ENCODE measurements around the gene NDRG3. TPM values are rescaled to one million over a fixed set of nuclear protein-coding genes. Genes with fewer than 3 reads are reported as not detected.

Gene NDRG3
- polyA plus RNA-seq, 1 of the 3 experiments (the other 2 are of a cell fraction), result 20.5 TPM

- Histone ChIP-seq H2AFZ (ENCODE audit: low read depth) (no peak overlapping the region), H3K36me3 (replicated peaks in 1 of 2; ENCODE audit: control insufficient read depth in 1 of 2, insufficient read depth in 2 of 2, low read length in 1 of 2) (peaks cover 9 to 34% of the 10 kb centered on the region in 2 experiments), H3K4me1 (ENCODE audit: control insufficient read depth in 1 of 2, insufficient read depth in 2 of 2, low read depth in 1 of 2, low read length in 1 of 2) (no peaks in the 10 kb centered on the region), H3K9me3 (no peaks in the 10 kb centered on the region), H3K4me3 (ENCODE audit: low read depth in 2 of 2, low read length in 1 of 2) (no peak overlapping the region), H3K9ac (no peak overlapping the region), H3K27ac (ENCODE audit: low read depth in 2 of 2, low read length in 1 of 2) (no peak overlapping the region), H3K27me3 (ENCODE audit: insufficient read depth) (no peaks in the 10 kb centered on the region), H3F3A (replicated peaks; ENCODE audit: insufficient read depth) (peaks cover 2% of the 10 kb centered on the region), H4K20me1 (ENCODE audit: insufficient read depth) (peaks cover 9% of the 10 kb centered on the region; the same call in 1 of the 2 replicates), H3K4me2 (no peak overlapping the region), H3K79me2 (ENCODE audit: insufficient read depth) (peaks cover 24% of the 10 kb centered on the region), H3K9me2 (no peaks in the 10 kb centered on the region)
- TF ChIP-seq ELF1 (IDR thresholded peaks at IDR 0.05) (no peak), TCF12 (IDR thresholded peaks at IDR 0.05) (no peak), YY1 (IDR thresholded peaks at IDR 0.05; ENCODE audit: low read depth) (no peak), ZBTB33 (IDR thresholded peaks at IDR 0.05; ENCODE audit: borderline replicate concordance, low read depth) (no peak), IRF3 (IDR thresholded peaks at IDR 0.05; ENCODE audit: low read depth, low read length) (no peak), EP300 (IDR thresholded peaks at IDR 0.05; ENCODE audit: borderline replicate concordance in 1 of 2, low read depth in 1 of 2, low read length in 1 of 2) (no peak), FOXM1 (IDR thresholded peaks at IDR 0.05; ENCODE audit: low read depth) (no peak), TAF1 (IDR thresholded peaks at IDR 0.05; ENCODE audit: borderline replicate concordance, low read depth, low read length) (no peak), USF1 (IDR thresholded peaks at IDR 0.05; ENCODE audit: borderline replicate concordance, low read depth) (no peak), NFIC (IDR thresholded peaks at IDR 0.05; ENCODE audit: borderline replicate concordance) (no peak), CHD2 (IDR thresholded peaks at IDR 0.05; ENCODE audit: low read length, partially characterized antibody) (no peak), MXI1 (IDR thresholded peaks at IDR 0.05; ENCODE audit: low read depth, low read length) (no peak), FOSL2 (IDR thresholded peaks at IDR 0.05; ENCODE audit: borderline replicate concordance, low read depth) (no peak), MAX (IDR thresholded peaks at IDR 0.05; ENCODE audit: low read depth) (no peak), CTCF (IDR thresholded peaks at IDR 0.05) (no peak), NRF1 (IDR thresholded peaks at IDR 0.05; ENCODE audit: low read depth, low read length) (no peak)
- ChIA-PET CTCF (interaction anchor here (1.0 to 1.5 kb wide), 3 partner anchors 10 to 24 kb away, joined by 3 to 4 read pairs (median 3); partner anchors contain the start of gene DSN1), POLR2A (interaction anchor here (0.6 kb wide), 1 partner anchor 109 kb away, joined by 3 read pairs; no protein-coding TSS in a partner anchor)
- WGBS (ENCODE audit: low lambda C conversion rate), result 95% methylated on average over 8 of the region's 9 CpGs
- no peak for DNase-seq
Observed at GRCh38 chr20:36784900-36785299, 39.0 kb upstream of the NDRG3 start.
